HG02798 (cell line): ENCODE data around the gene TLE4.

Source experiments
- ATAC-seq: cut with Tn5 transposase; IDR thresholded peaks from one replicate; pipeline ENCODE4 v1.9.1; 2021; ENCODE audit warnings: mild to moderate bottlenecking; ENCODE audit not compliant: unreplicated experiment, poor library complexity

Gene TLE4

DNA sequence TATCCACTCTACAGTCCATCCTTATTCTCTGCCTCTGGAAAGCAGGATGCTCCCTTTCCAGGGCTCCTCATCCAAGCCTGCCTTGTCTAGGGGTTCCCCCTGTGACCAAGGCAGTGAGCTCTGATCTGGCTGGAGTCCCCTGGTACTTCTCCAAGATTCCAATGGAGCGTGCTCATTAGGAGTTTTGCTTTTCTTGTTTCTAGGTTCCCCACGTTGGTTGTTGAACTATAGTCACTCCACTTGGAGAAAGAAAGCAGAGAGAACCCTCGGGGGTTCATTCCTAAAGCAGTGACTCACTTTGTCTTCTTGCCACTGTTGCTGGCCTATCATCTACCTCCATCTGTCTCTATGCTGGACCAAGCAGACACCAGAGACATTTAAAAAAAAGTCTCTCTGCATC lies 192.6 kb downstream of the TLE4 start:
- no peak for ATAC-seq

DNA sequence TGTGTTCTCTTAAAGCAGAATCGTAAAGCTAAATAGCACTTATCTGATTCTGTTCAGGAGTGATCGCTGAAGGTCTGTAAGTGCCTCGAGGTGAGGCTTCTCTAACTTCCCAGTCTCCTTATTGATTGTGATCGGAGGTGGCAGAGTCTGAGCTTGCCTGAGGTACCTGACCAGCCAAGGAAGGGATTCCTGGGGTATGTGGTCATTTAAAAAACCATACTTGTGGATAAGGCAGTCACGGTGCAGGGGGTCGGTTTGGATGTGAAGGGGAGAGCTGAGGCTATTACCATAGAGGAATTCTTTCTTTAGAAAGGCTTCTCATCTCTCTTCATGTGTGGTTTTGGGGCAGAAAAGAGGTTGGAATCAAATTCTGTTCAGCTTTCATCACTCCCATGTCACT lies 193.7 kb downstream of the TLE4 start:
- ATAC-seq: no peak

DNA sequence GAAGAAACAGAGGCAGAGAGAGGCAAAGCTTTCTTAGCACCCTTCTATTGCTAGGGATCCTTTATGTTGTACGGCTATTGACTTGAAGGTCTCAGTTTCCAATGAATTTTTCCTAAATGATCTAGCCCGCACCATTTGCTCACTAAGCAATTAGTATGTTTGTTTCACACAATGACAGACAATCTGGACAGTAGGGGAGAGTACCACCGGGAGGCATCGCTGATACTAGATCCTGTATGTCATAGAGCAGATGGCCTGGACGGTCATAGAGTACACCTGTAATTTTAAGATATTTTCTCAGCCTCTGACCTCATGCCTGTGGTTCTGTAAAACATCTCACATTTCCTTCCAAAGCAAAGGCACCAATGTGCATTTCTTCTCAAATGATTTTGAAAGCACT lies 194.3 kb downstream of the TLE4 start:
- ATAC-seq: no peak

DNA sequence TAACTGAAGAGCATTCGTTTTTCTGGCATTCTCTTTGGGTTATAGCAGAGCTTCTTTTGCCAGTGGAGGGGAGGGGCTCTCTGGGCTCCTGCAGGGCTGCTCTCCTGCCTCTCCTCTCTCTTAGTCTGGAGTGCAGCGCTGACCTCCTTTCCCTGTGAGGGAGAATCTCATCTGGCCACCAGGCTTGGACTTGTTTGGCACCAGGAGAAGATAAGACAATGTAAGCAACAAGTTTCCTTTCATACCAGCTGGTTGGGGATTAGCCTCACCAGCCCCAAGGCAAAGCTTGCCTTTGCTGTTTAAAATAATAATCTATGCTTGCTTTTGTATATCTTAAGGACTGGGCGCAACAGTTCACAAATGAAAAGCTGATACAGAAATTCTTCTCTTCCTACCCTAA lies 196.4 kb downstream of the TLE4 start:
- no peak for ATAC-seq

DNA sequence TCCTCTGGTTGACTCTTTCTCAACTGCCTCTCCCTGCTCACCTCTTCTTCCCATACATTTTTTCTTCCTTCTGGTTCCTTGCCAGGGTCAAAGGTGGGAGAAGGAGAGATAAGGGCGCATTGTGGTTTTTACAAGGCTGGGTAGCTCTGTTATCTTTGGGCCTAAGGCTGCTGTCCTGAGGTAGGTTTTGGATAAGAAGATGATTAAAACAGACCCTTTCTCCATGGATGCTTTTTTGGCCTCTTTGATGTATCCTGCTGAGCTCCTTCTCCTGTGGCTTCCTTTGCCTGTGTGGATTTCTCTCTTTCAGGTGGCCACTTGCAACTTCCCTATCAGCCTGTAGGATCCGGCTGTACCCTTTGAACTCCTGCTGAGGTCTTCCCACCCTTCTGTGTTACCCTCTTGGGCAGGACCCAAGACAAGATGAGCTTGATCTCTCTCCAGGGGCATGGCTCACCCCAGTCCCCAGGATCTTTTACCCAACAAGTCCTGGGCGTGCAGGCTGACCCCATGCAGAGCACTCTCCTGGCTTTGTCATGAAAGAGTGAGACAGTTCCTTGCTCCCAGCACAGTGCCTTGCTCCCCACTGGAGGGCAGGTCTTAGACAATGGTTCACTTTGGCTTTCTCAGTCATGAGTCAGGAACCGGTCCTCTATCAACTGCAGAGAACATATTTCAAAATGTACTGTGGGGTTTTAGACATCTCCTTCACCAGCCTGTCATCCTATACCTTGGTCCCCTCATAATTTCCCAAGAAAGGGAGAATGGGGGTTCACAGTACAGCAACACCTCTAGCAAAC lies 197.9 kb downstream of the TLE4 start:
- ATAC-seq: no peak

DNA sequence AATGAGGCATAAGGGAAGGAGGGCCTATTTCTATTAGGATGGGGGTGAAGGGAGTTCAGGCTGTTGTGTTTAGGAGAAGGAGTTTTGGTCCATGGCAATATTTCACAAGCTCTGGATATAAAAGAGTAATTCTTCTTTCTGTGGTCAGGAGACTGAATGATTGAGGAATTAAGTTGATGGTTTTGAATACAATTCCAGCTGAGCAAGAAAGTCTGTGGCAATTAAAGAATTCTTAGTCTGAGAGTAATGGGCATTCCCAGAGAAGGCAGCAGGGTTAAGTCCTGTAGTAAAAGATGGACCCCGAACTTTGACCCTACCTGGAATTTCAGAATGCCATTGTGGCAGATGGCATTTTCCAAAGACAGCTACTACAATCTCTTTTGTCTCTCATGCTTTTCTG lies 202.6 kb downstream of the TLE4 start:
- no peak for ATAC-seq
